ENCODE results near the gene CD300LG. TPM values are rescaled to one million over a fixed set of nuclear protein-coding genes. Genes with fewer than 3 reads are reported as not detected.
"Not testable (repeated sequence)": the region's sequence is repeated elsewhere in the genome, so short reads cannot be mapped to it uniquely, and the experiment has no call there.

The CD300LG gene
- total RNA-seq, 2 experiments from 2014 or later, result not detected

DNA sequence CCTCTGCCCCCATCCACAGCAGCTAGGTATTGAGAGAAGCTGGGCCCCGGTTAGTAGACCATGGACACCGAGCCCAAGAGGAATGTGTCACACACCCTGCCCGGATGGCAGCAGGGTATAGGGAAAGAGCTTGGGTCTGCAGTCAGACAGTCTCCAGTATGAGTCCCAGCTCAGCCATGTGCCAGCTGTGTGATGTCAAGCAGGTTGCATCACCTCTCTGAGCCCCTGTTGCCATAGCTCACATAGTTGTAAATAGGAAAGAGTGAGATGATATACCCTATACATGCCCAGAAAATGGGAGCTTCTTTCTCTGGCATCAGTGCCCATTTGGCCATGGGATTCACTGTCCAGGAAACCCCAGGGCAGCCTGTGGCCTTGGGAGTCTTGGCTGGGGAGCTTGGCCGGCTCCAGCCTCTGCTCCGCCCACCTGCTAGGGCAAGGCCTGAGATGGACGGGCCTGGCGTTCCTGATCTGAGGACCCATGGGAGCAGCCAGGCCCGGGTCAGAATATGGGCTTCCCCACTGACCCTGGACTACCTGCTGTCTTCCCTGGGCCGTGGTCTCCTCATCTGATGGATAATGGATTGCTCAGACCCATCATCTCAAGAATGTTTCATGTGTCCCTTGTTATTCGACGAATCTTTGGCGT is 13.2 kb downstream of the CD300LG start:
- Mint-ChIP-seq H3K36me3 (ENCODE audit: low read depth) (no peaks in the 10 kb centered on the region), H3K4me3 (no peak overlapping the region), H3K4me1 (ENCODE audit: low read depth) (no peaks in the 10 kb centered on the region), H3K27me3 (ENCODE audit: low read depth) (peaks cover 8% of the 10 kb centered on the region), H3K9me3 (ENCODE audit: insufficient read depth) (no peaks in the 10 kb centered on the region), H3K27ac (no peak overlapping the region)
- ChIA-PET CTCF (interaction anchor here (1.1 to 1.5 kb wide), 2 partner anchors 14 to 20 kb away, joined by 3 read pairs; no protein-coding TSS in a partner anchor), POLR2A (no interaction called here)
- ATAC-seq (no peak), DNase-seq (no peak)

DNA sequence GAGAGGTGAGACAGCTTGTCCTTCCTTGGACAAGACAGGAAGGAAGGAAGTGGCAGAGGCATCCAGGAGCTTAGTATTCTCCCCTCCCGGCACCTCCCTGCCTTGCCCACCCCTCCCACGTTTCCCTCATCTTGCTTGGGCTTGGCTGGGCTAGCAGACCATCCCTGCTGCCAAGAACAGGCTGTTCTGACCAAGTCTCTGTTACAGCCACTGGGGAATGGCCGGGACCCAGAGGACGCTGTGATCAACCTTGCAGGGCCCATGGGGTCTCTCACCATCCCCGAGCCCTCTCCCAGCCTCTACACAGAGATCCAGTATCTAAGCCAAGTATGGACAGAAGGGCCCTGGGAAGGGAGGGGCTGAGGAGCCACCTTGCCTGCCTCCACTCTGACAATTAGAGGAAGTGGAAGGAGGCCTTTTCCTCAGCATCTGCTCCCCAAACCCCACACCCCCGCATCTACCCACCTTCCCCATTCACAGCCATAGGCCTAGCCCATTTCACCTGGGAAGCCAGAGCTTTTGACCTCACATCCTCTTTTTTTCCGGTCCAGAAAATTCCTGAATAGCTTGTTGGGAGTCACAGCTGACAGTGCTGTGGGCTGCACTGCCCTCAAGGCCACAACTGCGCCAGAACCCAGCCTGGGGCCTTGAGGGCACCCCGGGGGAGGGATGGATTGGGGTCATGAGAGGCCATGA is 14.1 kb downstream of the CD300LG start:
- CTCF ChIA-PET, result interaction anchor here (1.1 to 1.4 kb wide), 3 partner anchors 14 to 95 kb away, joined by 3 to 5 read pairs (median 3); partner anchors contain the start of gene CD300LG
- no peak overlapping the region for H3K4me3 Mint-ChIP-seq
- H3K9me3 Mint-ChIP-seq (ENCODE audit: insufficient read depth), result no peaks in the 10 kb centered on the region
- peaks cover 8% of the 10 kb centered on the region for H3K27me3 Mint-ChIP-seq (ENCODE audit: low read depth)
- no peaks in the 10 kb centered on the region for H3K4me1 Mint-ChIP-seq (ENCODE audit: low read depth)
- H3K27ac Mint-ChIP-seq, result no peak overlapping the region
- H3K36me3 Mint-ChIP-seq (ENCODE audit: low read depth), result no peaks in the 10 kb centered on the region
- POLR2A ChIA-PET, result no interaction called here
- DNase-seq (no peak), ATAC-seq (no peak)

- H3K27me3 Mint-ChIP-seq (ENCODE audit: low read depth), result peaks cover 11% of the 10 kb centered on the region
- H3K9me3 Mint-ChIP-seq (ENCODE audit: insufficient read depth), result no peaks in the 10 kb centered on the region
- H3K4me3 Mint-ChIP-seq, result no peak overlapping the region
- POLR2A ChIA-PET, result no interaction called here
- CTCF ChIA-PET, result interaction anchor here (1.3 to 1.4 kb wide), 2 partner anchors 15 to 95 kb away, joined by 3 to 5 read pairs; partner anchors contain the start of gene CD300LG
- ATAC-seq (no peak), DNase-seq (no peak)
- no peaks in the 10 kb centered on the region for H3K4me1 Mint-ChIP-seq (ENCODE audit: low read depth)
- H3K27ac Mint-ChIP-seq, result no peak overlapping the region
- H3K36me3 Mint-ChIP-seq (ENCODE audit: low read depth), result no peaks in the 10 kb centered on the region
These were observed 15.0 kb downstream of the CD300LG start for GRCh38 chr17:43861960-43862359.

GRCh38 chr17:43864161-43864984 is 17.4 kb downstream of the CD300LG start:
- ATAC-seq (no peak), DNase-seq (no peak)
- no peaks in the 10 kb centered on the region for H3K36me3 Mint-ChIP-seq (ENCODE audit: low read depth)
- POLR2A ChIA-PET, result no interaction called here
- H3K9me3 Mint-ChIP-seq (ENCODE audit: insufficient read depth), result no peaks in the 10 kb centered on the region
- H3K4me1 Mint-ChIP-seq (ENCODE audit: low read depth), result no peaks in the 10 kb centered on the region
- CTCF ChIA-PET, result interaction anchor here (1.3 to 2.3 kb wide), 3 partner anchors 14 to 98 kb away, joined by 3 to 8 read pairs (median 4); no protein-coding TSS in a partner anchor
- no peak overlapping the region for H3K27ac Mint-ChIP-seq
- H3K27me3 Mint-ChIP-seq (ENCODE audit: low read depth), result peaks cover 25% of the 10 kb centered on the region
- no peak overlapping the region for H3K4me3 Mint-ChIP-seq

DNA sequence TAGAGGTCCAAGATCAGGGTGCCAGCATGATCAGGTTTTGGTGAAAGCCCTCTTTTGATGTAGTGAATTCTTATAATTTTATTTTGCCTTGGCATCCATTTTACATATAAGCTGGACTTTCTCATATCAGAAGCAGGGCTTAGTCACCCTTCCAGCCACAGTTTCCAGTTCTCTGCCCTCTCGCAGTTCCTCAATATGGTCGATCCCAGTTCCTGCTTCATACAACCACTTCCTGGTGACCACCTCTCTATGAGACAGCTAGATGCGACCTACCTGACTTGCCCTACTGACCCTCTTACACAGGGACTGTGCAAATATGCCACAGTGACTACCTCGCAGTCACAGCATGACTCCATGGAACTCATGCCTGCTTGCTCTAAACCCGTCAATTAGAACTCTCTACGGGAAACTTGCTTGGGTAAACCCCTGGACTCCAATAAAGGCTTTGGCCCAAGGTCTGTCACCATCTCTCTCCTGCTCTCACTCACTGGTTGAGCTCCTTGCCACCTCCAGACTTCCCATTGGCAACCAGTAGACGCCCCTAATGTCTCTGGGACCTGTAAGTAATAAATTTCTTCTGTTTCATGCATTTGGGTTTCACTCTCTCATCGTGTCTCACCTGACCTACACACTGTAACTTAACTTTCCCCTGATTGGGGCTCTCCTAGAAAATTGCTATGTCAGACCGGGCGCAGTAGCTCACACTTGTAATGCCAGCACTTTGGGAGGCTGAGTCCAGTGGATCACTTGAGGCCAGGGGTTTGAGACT is 21.4 kb downstream of the CD300LG start:
- ChIA-PET POLR2A (no interaction called here), CTCF (interaction anchor here (1.0 to 2.8 kb wide), 2 partner anchors 10 to 13 kb away, joined by 3 to 15 read pairs; no protein-coding TSS in a partner anchor)
- Mint-ChIP-seq H3K4me3 (no peak overlapping the region), H3K4me1 (ENCODE audit: low read depth) (no peaks in the 10 kb centered on the region), H3K36me3 (ENCODE audit: low read depth) (no peaks in the 10 kb centered on the region), H3K9me3 (ENCODE audit: insufficient read depth) (no peaks in the 10 kb centered on the region), H3K27ac (no peak overlapping the region), H3K27me3 (ENCODE audit: low read depth) (peaks cover 33% of the 10 kb centered on the region)
- DNase-seq (no peak), ATAC-seq (no peak)

DNA sequence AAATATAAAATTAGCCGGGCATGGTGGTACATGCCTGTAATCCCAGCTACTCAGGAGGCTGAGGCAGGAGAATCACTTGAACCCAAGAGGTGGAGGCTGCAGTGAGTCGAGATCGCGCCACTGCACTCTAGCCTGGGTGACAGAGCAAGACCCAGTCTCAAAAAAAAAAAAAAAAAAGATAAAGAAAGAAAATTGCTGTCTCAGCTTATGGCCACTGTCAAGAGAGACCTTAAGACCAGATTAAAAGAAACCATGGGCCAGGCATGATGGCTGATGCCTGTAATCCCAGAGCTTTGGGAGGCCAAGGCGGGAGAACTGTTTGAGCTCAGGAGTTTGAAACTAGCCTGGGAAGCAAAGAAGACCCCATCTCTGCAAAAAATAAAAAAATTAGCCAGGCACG is 22.1 kb downstream of the CD300LG start:
- H3K36me3 Mint-ChIP-seq (ENCODE audit: low read depth); POLR2A ChIA-PET; H3K4me3 Mint-ChIP-seq; DNase-seq; ATAC-seq; H3K9me3 Mint-ChIP-seq (ENCODE audit: insufficient read depth); H3K4me1 Mint-ChIP-seq (ENCODE audit: low read depth); H3K27ac Mint-ChIP-seq: not testable (repeated sequence)
- CTCF ChIA-PET, result interaction anchor here (1.0 to 2.8 kb wide), 2 partner anchors 9 to 12 kb away, joined by 3 to 15 read pairs; no protein-coding TSS in a partner anchor
- H3K27me3 Mint-ChIP-seq (ENCODE audit: low read depth), result peaks cover 36% of the 10 kb centered on the region

DNA sequence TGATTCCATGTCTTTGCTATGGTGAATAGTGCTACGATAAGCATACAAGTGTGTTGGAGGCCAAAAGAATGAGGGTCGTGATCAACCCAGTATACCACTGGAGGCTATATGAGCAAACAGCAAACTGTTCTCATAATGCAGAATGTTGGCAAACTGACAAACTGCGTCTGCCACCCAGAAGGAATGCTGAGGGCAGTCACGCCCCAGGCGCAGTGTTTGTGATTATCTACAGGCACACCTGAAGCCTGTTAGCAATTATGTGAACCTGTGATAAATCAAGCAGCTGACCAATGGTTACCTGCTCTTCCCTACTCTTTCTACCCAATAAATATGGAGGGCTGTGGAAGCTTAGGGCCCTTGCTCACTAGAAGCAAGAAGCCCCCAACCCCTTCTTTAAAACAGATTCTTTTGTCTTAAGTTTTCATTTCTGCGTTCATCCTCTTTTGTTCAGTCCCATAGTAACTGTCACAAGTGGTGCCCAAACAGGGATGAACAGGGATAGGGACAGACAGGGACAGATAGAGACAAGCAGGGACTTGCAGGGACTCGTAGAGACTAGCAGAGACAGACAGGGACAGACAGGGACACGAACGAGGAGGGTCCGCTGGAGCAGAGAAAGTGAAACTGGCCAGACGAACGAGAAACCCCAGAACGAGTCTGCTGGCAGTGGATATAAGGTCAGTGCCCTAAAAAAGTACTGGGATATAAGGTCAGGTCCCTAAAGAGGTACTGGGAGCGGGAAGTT is 25.1 kb downstream of the CD300LG start:
- no peaks in the 10 kb centered on the region for H3K4me1 Mint-ChIP-seq (ENCODE audit: low read depth)
- no peak overlapping the region for H3K27ac Mint-ChIP-seq
- no peaks in the 10 kb centered on the region for H3K36me3 Mint-ChIP-seq (ENCODE audit: low read depth)
- ChIA-PET CTCF (interaction anchor here (1.7 kb wide), 1 partner anchor 8 kb away, joined by 5 read pairs; no protein-coding TSS in a partner anchor), POLR2A (no interaction called here)
- ATAC-seq (no peak), DNase-seq (no peak)
- peaks cover 27% of the 10 kb centered on the region for H3K27me3 Mint-ChIP-seq (ENCODE audit: low read depth)
- H3K9me3 Mint-ChIP-seq (ENCODE audit: insufficient read depth), result no peaks in the 10 kb centered on the region
- no peak overlapping the region for H3K4me3 Mint-ChIP-seq

DNA sequence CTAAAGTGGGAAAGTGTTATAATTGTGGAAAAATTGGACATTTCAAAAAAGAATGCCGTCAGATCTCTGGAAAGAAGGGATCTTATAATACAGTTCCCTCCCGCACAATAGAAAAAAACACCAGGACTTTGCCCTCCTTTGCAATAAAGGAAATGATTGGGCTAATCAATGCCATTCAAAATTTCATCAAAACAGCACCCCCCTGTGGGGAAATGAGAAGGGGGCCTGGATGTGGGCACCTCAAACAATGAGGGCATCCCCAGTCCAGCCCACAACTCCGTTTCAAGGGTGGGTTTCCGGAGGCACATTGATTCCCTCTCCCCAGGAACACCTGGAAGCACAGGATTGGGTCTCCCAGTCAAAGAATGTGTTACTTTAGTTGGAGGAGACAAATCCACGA is 26.1 kb downstream of the CD300LG start:
- POLR2A ChIA-PET, result no interaction called here
- ATAC-seq, result no peak

DNA sequence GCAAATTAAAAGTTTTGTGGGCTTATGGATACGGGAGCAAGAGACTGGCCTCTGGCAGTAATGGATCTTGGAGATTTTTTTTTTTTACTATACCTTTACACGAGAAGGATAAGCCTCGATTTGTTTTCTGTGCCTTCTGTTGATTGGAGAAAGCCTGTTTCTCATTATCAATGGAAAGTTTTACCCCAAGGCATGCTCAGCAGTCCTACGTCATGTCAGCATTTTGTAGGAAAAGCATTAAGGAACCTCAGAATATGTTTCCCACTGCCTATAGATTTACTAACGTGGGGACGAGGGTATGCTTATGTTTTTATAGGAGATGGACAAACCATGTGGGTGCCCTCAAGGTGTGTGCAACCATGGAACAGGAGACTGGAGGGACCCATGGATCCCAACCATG is 26.8 kb downstream of the CD300LG start:
- Mint-ChIP-seq H3K27me3 (ENCODE audit: low read depth) (peaks cover 14% of the 10 kb centered on the region), H3K36me3 (ENCODE audit: low read depth) (no peaks in the 10 kb centered on the region), H3K4me3 (no peak overlapping the region), H3K4me1 (ENCODE audit: low read depth) (peaks cover 1% of the 10 kb centered on the region), H3K9me3 (ENCODE audit: insufficient read depth) (no peaks in the 10 kb centered on the region), H3K27ac (no peak overlapping the region)
- CTCF ChIA-PET, result no interaction called here
- ATAC-seq (no peak), DNase-seq (no peak)
- POLR2A ChIA-PET, result no interaction called here

More for the DNA sequence above, 26.1 kb downstream of the CD300LG start:
- no peak for DNase-seq
- no peaks in the 10 kb centered on the region for H3K36me3 Mint-ChIP-seq (ENCODE audit: low read depth)
- CTCF ChIA-PET, result no interaction called here
- no peak overlapping the region for H3K27ac Mint-ChIP-seq
- H3K4me3 Mint-ChIP-seq, result no peak overlapping the region
- H3K4me1 Mint-ChIP-seq (ENCODE audit: low read depth), result no peaks in the 10 kb centered on the region
- H3K27me3 Mint-ChIP-seq (ENCODE audit: low read depth), result peaks cover 21% of the 10 kb centered on the region
- H3K9me3 Mint-ChIP-seq (ENCODE audit: insufficient read depth), result no peaks in the 10 kb centered on the region

GRCh38 chr17:43874293-43874692 is 27.3 kb downstream of the CD300LG start:
- POLR2A ChIA-PET, result no interaction called here
- no peaks in the 10 kb centered on the region for H3K9me3 Mint-ChIP-seq (ENCODE audit: insufficient read depth)
- H3K27ac Mint-ChIP-seq, result no peak overlapping the region
- DNase-seq, result no peak
- no peaks in the 10 kb centered on the region for H3K36me3 Mint-ChIP-seq (ENCODE audit: low read depth)
- H3K4me1 Mint-ChIP-seq (ENCODE audit: low read depth), result peaks cover 2% of the 10 kb centered on the region
- CTCF ChIA-PET, result no interaction called here
- ATAC-seq, result no peak
- H3K27me3 Mint-ChIP-seq (ENCODE audit: low read depth), result peaks cover 14% of the 10 kb centered on the region
- no peak overlapping the region for H3K4me3 Mint-ChIP-seq

Measured in activated CD8-positive, alpha-beta T cell treated with anti-CD3 and anti-CD28 coated beads, Interleukin-2, amount 10 ng/mL, durations not matched to agents 7 days and 5 days (primary cell).